GM11168 (cell line): Measurements from ENCODE around the gene HRH4.

Experiments used
- in situ Hi-C: fragments of 300-500 bp; cut with MboI; formaldehyde crosslinking; loops from one replicate; pipeline ENCODE4 v1.12.0; 2022; ENCODE audit warnings: low sequenced_read_pairs; ENCODE audit not compliant: unreplicated experiment

The HRH4 gene

DNA sequence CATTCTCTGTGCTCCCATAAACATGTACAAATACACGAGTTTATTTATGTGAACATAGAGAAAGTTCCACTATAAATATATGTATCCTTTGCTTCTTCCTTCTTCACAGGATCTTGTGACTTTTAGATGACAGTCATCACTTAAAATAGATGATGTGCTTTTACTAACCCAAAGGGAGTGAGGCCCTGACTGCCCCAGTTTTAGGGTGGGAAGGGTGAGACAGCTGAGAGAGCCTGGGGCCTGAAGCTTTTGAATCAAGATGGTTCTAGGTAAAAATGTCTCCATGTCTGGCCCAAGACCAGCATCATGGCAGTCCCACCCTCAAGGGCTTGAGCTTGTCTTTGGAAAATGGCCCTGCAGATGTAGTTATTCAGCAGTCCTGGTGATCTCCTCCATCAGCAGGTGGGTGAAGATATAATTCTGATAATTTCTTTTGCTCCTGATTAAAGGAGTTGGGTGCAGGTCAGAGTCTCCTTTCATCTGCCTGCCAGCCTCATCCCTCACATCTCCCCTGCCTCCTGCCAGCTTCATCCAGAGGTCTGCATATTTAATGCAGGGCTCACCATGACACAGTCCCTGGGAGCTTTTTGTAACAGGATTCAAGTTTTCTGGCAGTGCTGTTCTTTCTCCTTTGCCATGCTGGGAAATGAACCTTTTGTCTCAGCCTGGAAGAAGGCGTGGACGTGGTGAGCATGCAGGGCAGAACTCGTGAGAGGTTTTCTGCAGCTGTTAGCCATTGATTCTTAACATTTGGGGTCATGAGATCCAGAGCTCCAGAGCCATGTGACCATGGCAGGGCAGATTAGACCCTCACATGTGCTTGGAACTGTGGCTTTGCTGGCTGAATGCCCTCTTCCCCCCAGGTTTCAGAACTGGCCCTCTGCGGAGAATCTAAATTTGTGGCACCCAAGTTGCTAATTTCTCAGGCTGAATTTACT lies 2.7 kb downstream of the HRH4 start:
- in situ Hi-C loops: no loop called here

DNA sequence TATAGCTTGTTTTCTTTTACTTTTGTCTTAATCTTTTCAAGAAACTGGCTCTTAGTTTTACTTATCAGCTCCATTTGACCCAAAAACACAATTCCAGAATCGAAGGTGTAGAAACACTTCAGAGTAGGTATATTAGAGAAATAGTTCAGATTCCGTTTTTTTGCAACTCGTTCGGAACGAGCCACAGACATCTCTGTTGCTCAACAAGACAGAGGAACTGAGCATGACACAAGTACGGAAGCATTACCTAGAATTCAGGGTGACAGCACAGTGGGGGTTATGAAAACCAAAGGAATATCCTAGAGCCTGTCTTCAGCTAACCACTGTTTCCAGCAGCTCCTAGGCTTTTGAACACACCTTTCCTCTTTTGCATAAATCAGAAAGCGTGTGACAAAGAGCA lies 5.0 kb downstream of the HRH4 start:
- in situ Hi-C loops: no loop called here

DNA sequence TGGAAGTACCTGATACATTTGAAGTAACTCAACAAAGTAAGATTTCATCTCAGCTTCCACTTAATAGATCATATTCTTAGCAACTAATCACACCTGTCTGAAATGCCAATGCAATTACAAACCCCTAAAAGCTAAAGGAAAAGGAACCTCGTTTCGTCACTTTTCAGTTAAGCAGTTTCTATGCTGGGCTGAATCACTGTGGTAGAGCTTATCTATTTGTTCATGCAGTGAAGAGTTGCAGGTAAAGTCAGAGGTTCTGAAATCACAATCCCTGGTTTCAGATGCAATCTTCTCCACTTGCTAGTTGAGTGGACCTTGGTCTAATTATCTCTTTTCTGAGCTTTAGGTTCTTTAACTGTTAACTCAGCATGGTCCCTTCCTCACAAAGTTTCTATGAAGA lies 6.3 kb downstream of the HRH4 start:
- in situ Hi-C loops: no loop called here

DNA sequence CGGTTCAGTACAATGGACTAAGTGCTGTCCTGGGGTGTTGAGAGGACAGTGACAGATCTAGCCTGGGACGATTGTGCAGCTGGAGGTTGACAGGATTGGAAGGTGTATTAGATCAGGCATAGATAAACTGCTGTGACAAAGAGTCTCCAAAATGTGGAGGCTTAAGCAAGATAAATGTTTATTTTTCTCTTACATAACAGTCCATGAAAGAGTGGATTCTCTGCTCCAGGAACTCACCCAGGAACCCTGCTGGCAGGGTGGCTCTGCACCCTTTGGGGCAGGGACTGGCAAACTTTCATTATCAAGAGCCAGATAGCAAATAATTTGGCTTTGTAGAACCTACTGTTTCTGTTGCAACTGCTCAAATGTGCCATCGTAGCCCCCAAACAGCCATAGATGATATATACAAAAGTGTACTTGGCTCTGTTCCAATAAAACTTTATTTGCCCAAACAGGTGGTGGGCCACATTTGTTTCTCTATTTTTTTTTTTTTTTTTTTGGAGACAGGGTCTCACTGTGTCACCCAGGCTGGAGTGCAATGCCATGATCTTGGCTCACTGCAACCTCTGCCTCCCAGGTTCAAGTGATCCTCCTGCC lies 9.7 kb downstream of the HRH4 start:
- in situ Hi-C loops: loop anchor here (10.0 kb wide), 1 partner anchor 255 kb away; no protein-coding TSS in a partner anchor

GRCh38 chr18:24470805-24471204 lies 10.4 kb downstream of the HRH4 start:
- in situ Hi-C loops: loop anchor here (10.0 kb wide), 1 partner anchor 254 kb away; no protein-coding TSS in a partner anchor

GRCh38 chr18:24472591-24472990 lies 12.2 kb downstream of the HRH4 start:
- in situ Hi-C loops: loop anchor here (10.0 kb wide), 1 partner anchor 252 kb away; no protein-coding TSS in a partner anchor

GRCh38 chr18:24474406-24474805 lies 14.0 kb downstream of the HRH4 start:
- in situ Hi-C loops: loop anchor here (10.0 kb wide), 1 partner anchor 250 kb away; no protein-coding TSS in a partner anchor

- in situ Hi-C loops: loop anchor here (10.0 to 25.0 kb wide), 3 partner anchors 114 to 314 kb away; no protein-coding TSS in a partner anchor
These were observed 15.6 kb downstream of the HRH4 start for GRCh38 chr18:24475926-24476589.

DNA sequence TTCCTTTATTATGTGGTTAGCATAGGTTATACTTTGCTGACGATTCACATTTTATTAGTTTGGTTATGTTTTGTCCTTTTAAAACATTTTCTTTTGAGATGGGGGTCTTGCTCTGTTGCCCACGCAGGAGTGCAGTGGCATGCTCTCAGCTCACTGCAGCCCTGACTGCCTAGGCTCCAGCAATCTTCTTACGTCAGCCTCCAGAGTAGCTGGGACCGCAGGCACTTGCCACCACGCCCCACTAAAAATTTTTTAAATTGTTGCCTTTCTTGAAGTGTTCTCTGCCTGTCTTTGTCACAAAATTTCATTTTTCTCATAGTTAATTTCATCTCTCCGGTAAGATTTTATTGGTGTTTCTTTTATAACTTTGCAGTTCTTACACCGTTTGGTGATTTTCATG lies 18.9 kb downstream of the HRH4 start:
- in situ Hi-C loops: loop anchor here (10.0 to 25.0 kb wide), 3 partner anchors 117 to 317 kb away; no protein-coding TSS in a partner anchor

GRCh38 chr18:24482821-24483220 lies 22.4 kb downstream of the HRH4 start:
- in situ Hi-C loops: loop anchor here (25.0 kb wide), 2 partner anchors 121 to 321 kb away; no protein-coding TSS in a partner anchor

DNA sequence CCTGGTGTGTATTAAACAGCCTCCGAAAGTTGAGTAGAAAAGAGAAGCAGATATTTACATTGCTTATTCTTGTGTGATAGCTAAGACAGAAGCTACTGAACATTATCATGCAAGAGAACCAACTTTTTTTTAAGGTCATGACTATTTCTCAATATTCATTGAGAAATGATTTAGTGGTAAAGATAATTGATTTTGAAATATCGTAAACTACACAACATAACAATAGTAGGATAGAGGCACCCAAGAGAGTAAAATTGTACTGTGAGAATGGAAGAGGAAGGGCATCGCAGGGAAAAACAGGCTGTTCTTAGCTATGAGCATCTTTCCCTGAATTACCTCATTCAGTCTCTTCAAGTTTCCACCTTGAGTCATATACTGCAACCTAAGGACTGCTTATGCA lies 25.2 kb downstream of the HRH4 start:
- in situ Hi-C loops: loop anchor here (25.0 kb wide), 2 partner anchors 123 to 323 kb away; no protein-coding TSS in a partner anchor

GRCh38 chr18:24486684-24487083 lies 26.2 kb downstream of the HRH4 start:
- in situ Hi-C loops: loop anchor here (25.0 kb wide), 2 partner anchors 124 to 324 kb away; no protein-coding TSS in a partner anchor

DNA sequence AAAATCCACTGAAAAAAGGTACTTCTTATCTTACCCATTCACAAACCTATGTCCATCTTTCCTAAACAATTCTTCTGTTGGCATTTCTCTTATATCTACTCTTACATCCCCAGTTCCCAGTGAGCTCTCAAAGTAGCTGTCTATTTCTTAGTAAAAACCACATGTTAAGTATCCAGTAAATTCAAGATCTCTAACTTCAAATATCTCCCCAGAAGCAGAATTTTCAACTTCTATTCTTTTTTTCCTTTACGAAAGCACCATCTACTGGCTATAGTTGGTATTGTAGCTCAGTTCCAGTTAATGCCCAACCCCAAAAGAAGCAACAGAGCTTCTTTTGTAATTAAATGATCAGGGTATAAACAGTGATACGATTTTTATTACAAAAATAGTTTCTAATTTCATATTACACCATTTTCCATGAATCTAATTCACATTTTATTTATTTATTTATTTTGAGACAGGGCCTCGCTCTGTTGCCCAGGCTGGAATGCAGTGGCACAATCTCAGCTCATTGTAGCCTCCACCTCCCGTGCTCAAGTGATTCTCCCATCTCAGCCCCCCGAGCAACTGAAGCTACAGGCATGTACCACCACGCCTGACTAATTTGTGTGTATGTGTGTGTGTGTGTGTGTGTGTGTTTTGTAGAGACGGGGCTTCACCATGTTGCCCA lies 28.5 kb downstream of the HRH4 start:
- in situ Hi-C loops: loop anchor here (25.0 kb wide), 2 partner anchors 127 to 327 kb away; no protein-coding TSS in a partner anchor

DNA sequence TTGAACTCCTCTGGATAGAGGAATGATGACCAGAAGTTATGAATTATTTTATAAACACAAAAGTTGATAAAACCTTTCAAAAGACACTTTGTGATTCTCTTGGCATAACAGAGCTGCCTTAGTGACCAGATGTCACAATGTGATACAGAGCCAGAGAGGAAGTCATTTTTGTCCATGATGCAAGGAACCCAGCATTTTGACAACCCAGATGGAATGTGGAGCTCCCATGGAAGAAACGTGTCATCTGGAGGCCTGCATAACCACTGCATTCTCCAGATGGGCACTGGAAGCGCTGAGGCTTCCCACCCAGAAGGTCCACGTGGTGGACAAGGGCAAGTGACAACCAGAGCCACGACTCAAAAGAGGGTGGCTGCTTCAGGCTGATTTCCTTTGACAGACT lies 30.1 kb downstream of the HRH4 start:
- in situ Hi-C loops: loop anchor here (25.0 kb wide), 2 partner anchors 128 to 328 kb away; no protein-coding TSS in a partner anchor

GRCh38 chr18:24491927-24492834 lies 31.7 kb downstream of the HRH4 start:
- in situ Hi-C loops: loop anchor here (25.0 kb wide), 2 partner anchors 130 to 330 kb away; no protein-coding TSS in a partner anchor

GRCh38 chr18:24494586-24494985 lies 34.1 kb downstream of the HRH4 start:
- in situ Hi-C loops: loop anchor here (25.0 kb wide), 2 partner anchors 132 to 332 kb away; no protein-coding TSS in a partner anchor

DNA sequence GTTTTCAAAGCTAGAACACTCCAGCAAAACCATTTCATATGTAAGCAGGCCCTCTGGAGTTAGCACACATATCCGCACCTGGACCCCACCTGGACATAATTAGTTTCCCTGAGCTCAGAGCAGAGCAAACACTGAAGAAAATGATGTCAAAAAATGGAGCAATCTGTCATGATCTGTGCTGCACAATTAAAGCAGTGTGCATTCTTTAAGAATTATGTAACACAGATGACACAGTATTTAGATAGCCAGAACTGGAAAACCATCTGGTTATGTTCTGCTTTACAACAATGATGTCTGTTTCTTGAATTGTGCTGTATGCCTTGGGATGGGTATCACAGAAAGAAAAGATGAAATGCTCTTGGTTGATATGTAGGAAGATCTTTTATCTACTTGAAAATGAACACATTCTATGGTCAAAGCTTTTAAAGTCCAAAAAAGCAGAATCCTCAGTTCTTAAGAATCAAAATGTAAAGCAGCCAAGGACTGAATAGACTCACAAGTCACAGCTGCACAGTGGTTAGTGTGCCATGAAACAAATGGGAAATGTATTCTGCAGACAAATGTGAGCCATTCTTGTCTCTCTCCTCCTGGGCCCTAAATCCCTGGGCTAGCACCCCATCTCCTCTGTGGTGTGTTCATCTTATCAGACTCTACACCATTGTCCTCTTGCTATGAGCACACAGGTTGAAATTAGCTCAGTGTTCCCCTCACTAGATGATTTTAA lies 36.8 kb downstream of the HRH4 start:
- in situ Hi-C loops: loop anchor here (25.0 kb wide), 2 partner anchors 135 to 335 kb away; no protein-coding TSS in a partner anchor

GRCh38 chr18:24499814-24500213 lies 39.4 kb downstream of the HRH4 start:
- in situ Hi-C loops: loop anchor here (25.0 kb wide), 2 partner anchors 138 to 338 kb away; no protein-coding TSS in a partner anchor
